Measurements from ENCODE around the gene ROR2.

GRCh38 chr9:91953718-91954117 lies 3.7 kb upstream of the ROR2 start:
- TF ChIP-seq TAF1 (IDR thresholded peaks at IDR 0.05; ENCODE audit: low read depth) (no peak), TCF12 (IDR thresholded peaks at IDR 0.05; ENCODE audit: low read depth) (no peak)

All from Ishikawa (cell line).